Endothelial cell of umbilical vein (primary cell): Measurements from ENCODE around the gene RNF11. TPM values are rescaled to one million over a fixed set of nuclear protein-coding genes. Genes with fewer than 3 reads are reported as not detected.

Source experiments
- BruUV-seq: library from RNA; stranded (reverse); fragments of 400-500 nt; replicated peaks from 2 replicates; lab custom pipeline; 2021; lab: Mats Ljungman, UMichigan
- CTCF ChIA-PET: fragments of 300-600, 350-600 bp; sonication (Branson Sonifier 250); formaldehyde crosslinking; loops from one replicate; lab custom pipeline; 2021; ENCODE audit warnings: antibody characterized with exemption, inconsistent platforms; lab: Charles Lee
- POLR2A ChIA-PET: fragments of 300-600, 350-600 bp; sonication (Branson Sonifier 250); formaldehyde crosslinking; loops from one replicate; lab custom pipeline; 2021; ENCODE audit warnings: antibody characterized with exemption, inconsistent platforms; lab: Charles Lee
- DNase-seq: peaks from one replicate; pipeline ENCODE4 v3.0.0-alpha.2; 2011; ENCODE audit warnings: low read depth, low spot score
- FAIRE-seq: peaks from 2 replicates; lab custom pipeline; 2011; peaks lifted over from hg19 to GRCh38; lab: Jason Lieb, UNC
- H2AFZ ChIP-seq: 2 replicates; pipeline ENCODE4 v1.6.0; 2012; ENCODE audit warnings: low read depth, low read length, control low read depth, inconsistent platforms
- H3K27ac ChIP-seq: 2 replicates; pipeline ENCODE4 v1.5.1; 2011; ENCODE audit warnings: low read depth, mild to moderate bottlenecking, control low read depth, low read length, moderate library complexity; ENCODE audit not compliant: insufficient read depth
- H3K27me3 ChIP-seq, 2 experiments: 2 replicates each; pipeline versions ENCODE4 v1.6.0 to v1.6.1; 2011; ENCODE audit warnings: low read length in 2 of 2, mixed read lengths in 1 of 2; ENCODE audit not compliant: control insufficient read depth in 2 of 2, insufficient read depth in 2 of 2
- H3K36me3 ChIP-seq, 2 experiments: 2 replicates in 1 of 2; 3 replicates in 1 of 2; pipeline ENCODE4 v1.5.1; 2011; ENCODE audit warnings: low read length in 2 of 2, mild to moderate bottlenecking in 1 of 2, moderate library complexity in 1 of 2; ENCODE audit not compliant: control insufficient read depth in 2 of 2, insufficient read depth in 2 of 2; ENCODE audit errors: extremely low read depth in 1 of 2
- H3K4me1 ChIP-seq: 3 replicates; pipeline ENCODE4 v1.5.1; 2011; ENCODE audit warnings: mild to moderate bottlenecking, low read length; ENCODE audit not compliant: control insufficient read depth, insufficient read depth; ENCODE audit errors: extremely low read depth
- H3K4me2 ChIP-seq: 2 replicates; pipeline ENCODE4 v1.6.1; 2011; ENCODE audit warnings: low read length, control low read depth, mixed read lengths; ENCODE audit not compliant: insufficient read depth
- H3K4me3 ChIP-seq, 3 experiments: fragments of 200-600 bp in 1 of 3; sonication (generic), shearing (Covaris generic) in 1 of 3; replicated peaks in 1 of 3; 2 replicates each; pipeline ENCODE4 v1.5.1; 2011 to 2016; ENCODE audit warnings: control low read depth in 3 of 3, low read length in 3 of 3, mild to moderate bottlenecking in 2 of 3, inconsistent platforms in 1 of 3, low read depth in 1 of 3, moderate library complexity in 1 of 3; ENCODE audit not compliant: insufficient read depth in 1 of 3
- H3K79me2 ChIP-seq: 2 replicates; pipeline ENCODE4 v1.6.0; 2012; ENCODE audit warnings: low read length, inconsistent platforms; ENCODE audit not compliant: control insufficient read depth, insufficient read depth
- H3K9ac ChIP-seq: replicated peaks from 2 replicates; pipeline ENCODE3; 2011; ENCODE audit warnings: low read length, control low read depth; ENCODE audit not compliant: insufficient read depth; ENCODE audit errors: extremely low read depth
- H3K9me1 ChIP-seq: replicated peaks from 3 replicates; pipeline ENCODE4 v1.6.0; 2011; ENCODE audit warnings: mild to moderate bottlenecking, low read length; ENCODE audit not compliant: control insufficient read depth, insufficient read depth; ENCODE audit errors: extremely low read depth
- H3K9me3 ChIP-seq: replicated peaks from 2 replicates; pipeline ENCODE4 v1.5.1; 2012; ENCODE audit warnings: low read length, inconsistent platforms; ENCODE audit not compliant: control insufficient read depth, insufficient read depth
- H4K20me1 ChIP-seq: replicated peaks from 2 replicates; pipeline ENCODE3; 2011; ENCODE audit warnings: mild to moderate bottlenecking, low read length; ENCODE audit not compliant: control insufficient read depth, insufficient read depth; ENCODE audit errors: extremely low read depth
- CTCF ChIP-seq, 2 donors: IDR thresholded peaks; 1 replicate in 1 of 2; 2 replicates in 1 of 2; pipeline ENCODE4 v1.5.1; 2011; ENCODE audit warnings: low read length in 2 of 2, mild to moderate bottlenecking in 2 of 2, moderate library complexity in 2 of 2, control low read depth in 1 of 2, inconsistent platforms in 1 of 2, low read depth in 1 of 2; ENCODE audit not compliant: insufficient read depth in 1 of 2; ENCODE audit errors: extremely low read depth in 1 of 2
- EZH2 ChIP-seq: IDR thresholded peaks from 2 replicates; pipeline ENCODE4 v1.6.1; 2012; ENCODE audit warnings: borderline replicate concordance, low read depth, mild to moderate bottlenecking, moderate library complexity, low read length, inconsistent platforms; ENCODE audit not compliant: severe bottlenecking
- FOS ChIP-seq: IDR thresholded peaks from 2 replicates; pipeline ENCODE4 v1.6.1; 2011; ENCODE audit warnings: mild to moderate bottlenecking, low read length, moderate library complexity, borderline replicate concordance; ENCODE audit not compliant: insufficient read depth
- GATA2 ChIP-seq: IDR thresholded peaks from 2 replicates; pipeline ENCODE4 v1.7.0; 2011; ENCODE audit warnings: low read depth, mild to moderate bottlenecking, moderate library complexity, mixed read lengths, low read length; ENCODE audit not compliant: insufficient read length, insufficient read depth
- JUN ChIP-seq: IDR thresholded peaks from 2 replicates; pipeline ENCODE4 v1.6.1; 2011; ENCODE audit warnings: borderline replicate concordance, low read depth; ENCODE audit not compliant: insufficient read length, insufficient read depth
- MAX ChIP-seq: IDR thresholded peaks from 2 replicates; pipeline ENCODE4 v1.6.1; 2011; ENCODE audit not compliant: insufficient read depth, insufficient read length
- MYC ChIP-seq: IDR thresholded peaks from one replicate; pipeline ENCODE4 v1.6.1; 2011; ENCODE audit warnings: mild to moderate bottlenecking, low read depth, low read length
- POLR2A ChIP-seq: IDR thresholded peaks from 2 replicates; pipeline ENCODE4 v1.6.1; 2012; ENCODE audit warnings: low read depth, mild to moderate bottlenecking, control low read depth, low read length
- POLR2AphosphoS5 ChIP-seq: IDR thresholded peaks from 2 replicates; pipeline ENCODE4 v1.6.1; 2012; ENCODE audit warnings: low read depth, mild to moderate bottlenecking, control low read depth, low read length, moderate library complexity; ENCODE audit not compliant: insufficient read depth
- dilution Hi-C: fragments of 300-500 bp; cut with MboI; formaldehyde crosslinking; loops from one replicate; pipeline ENCODE4 v1.15.0; 2019; ENCODE audit warnings: low sequenced_read_pairs; ENCODE audit not compliant: extremely low pct_ligation_motif_present
- intact Hi-C: fragments of 100-400 bp; cut with micrococcal nuclease; formaldehyde crosslinking; loops from one replicate; pipeline ENCODE4 v1.10.0; 2022
- polyA plus RNA-seq, 4 experiments: library from polyadenylated mRNA; depleted of rRNA in 3 of 4; stranded (reverse) in 3 of 4; unstranded in 1 of 4; fragments of >200 nt; gene quantifications; 2 replicates each; pipeline versions ENCODE4 v1.2.1 to v1.2.3, GENCODE V29; 2011 to 2012; ENCODE audit warnings: missing spikeins in 1 of 4
- total RNA-seq: library from RNA; stranded (reverse); gene quantifications from 2 replicates; pipeline ENCODE4 v1.2.3, GENCODE V29; 2021

RNF11 gene
- total and polyA plus RNA-seq, 2 donors (not counting 3 experiments of a cell fraction or from before 2014, with no cell fraction given) = 75.2 to 82.9 TPM

- intact Hi-C loops = no loop called here
- Histone ChIP-seq H3K79me2 (peaks cover 85% of the 10 kb centered on the region), H3K9me3 (no peaks in the 10 kb centered on the region), H3K9ac (no peak overlapping the region), H3K9me1 (no peaks in the 10 kb centered on the region), H3K36me3 (no peaks in the 10 kb centered on the region), H3K4me3 (no peak overlapping the region), H3K27ac (no peak overlapping the region), H3K27me3 (no peaks in the 10 kb centered on the region), H2AFZ (no peak overlapping the region), H3K4me1 (peaks cover 27% of the 10 kb centered on the region), H3K4me2 (no peak overlapping the region), H4K20me1 (peaks cover 3% of the 10 kb centered on the region)
- TF ChIP-seq MAX (no peak), CTCF (IDR thresholded peaks at IDR 0.05; ENCODE audit: extremely low read depth in 1 of 2, insufficient read depth in 1 of 2, low read depth in 1 of 2, low read length in 2 of 2) (no peak), MYC (no peak)
- ChIA-PET CTCF (no interaction called here), POLR2A (no interaction called here)
- dilution Hi-C loops = no loop called here
- no peak for DNase-seq
- no TSS peak for BruUV-seq
- FAIRE-seq = no peak
These were observed 4.0 kb downstream of the RNF11 start for GRCh38 chr1:51240084-51240483.

DNA sequence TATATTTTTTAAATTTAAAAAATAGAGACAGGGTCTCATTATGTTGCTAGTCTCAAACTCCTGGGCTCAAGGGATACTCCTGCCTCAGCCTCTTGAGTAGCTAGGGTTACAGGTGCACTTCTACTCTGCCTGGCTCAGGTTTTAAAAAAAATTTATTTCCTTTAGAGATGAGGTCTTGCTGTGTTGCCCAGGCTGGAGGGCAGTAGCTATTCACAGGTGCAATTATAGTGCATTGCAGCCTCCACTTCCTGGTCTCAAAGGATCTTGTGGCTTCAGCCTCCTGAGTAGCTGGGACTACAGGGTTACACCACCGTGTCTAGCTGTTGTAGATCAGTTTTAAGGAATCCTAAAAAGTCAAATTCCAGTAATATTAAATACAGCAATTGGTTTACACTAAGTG is 5.0 kb downstream of the RNF11 start:
- CTCF ChIA-PET = no interaction called here
- Histone ChIP-seq H3K4me2 (no peak overlapping the region), H3K4me3 (no peak overlapping the region), H3K9me1 (no peaks in the 10 kb centered on the region), H4K20me1 (peaks cover 3% of the 10 kb centered on the region), H3K27ac (no peak overlapping the region), H3K4me1 (peaks cover 19% of the 10 kb centered on the region), H2AFZ (no peak overlapping the region), H3K9ac (no peak overlapping the region), H3K27me3 (no peaks in the 10 kb centered on the region), H3K9me3 (no peaks in the 10 kb centered on the region), H3K36me3 (no peaks in the 10 kb centered on the region), H3K79me2 (peaks cover 96% of the 10 kb centered on the region)
- intact Hi-C loops (no loop called here), dilution Hi-C loops (no loop called here)
- BruUV-seq = no TSS peak
- DNase-seq = no peak
- no peak for FAIRE-seq
- TF ChIP-seq EZH2 (no peak), JUN (no peak), POLR2A (no peak), MAX (no peak), FOS (no peak), GATA2 (no peak), MYC (no peak), CTCF (IDR thresholded peaks at IDR 0.05; ENCODE audit: extremely low read depth in 1 of 2, insufficient read depth in 1 of 2, low read depth in 1 of 2, low read length in 2 of 2) (no peak), POLR2AphosphoS5 (no peak)
- POLR2A ChIA-PET = no interaction called here
